ENCODE results near the gene DENND2C. TPM values are rescaled to one million over a fixed set of nuclear protein-coding genes. Genes with fewer than 3 reads are reported as not detected.

Gene DENND2C
- total and polyA plus RNA-seq, 2 of the 13 experiments (the other 11 are each of a cell fraction or from before 2014, with no cell fraction given), result 0.08 to 0.33 TPM

DNA sequence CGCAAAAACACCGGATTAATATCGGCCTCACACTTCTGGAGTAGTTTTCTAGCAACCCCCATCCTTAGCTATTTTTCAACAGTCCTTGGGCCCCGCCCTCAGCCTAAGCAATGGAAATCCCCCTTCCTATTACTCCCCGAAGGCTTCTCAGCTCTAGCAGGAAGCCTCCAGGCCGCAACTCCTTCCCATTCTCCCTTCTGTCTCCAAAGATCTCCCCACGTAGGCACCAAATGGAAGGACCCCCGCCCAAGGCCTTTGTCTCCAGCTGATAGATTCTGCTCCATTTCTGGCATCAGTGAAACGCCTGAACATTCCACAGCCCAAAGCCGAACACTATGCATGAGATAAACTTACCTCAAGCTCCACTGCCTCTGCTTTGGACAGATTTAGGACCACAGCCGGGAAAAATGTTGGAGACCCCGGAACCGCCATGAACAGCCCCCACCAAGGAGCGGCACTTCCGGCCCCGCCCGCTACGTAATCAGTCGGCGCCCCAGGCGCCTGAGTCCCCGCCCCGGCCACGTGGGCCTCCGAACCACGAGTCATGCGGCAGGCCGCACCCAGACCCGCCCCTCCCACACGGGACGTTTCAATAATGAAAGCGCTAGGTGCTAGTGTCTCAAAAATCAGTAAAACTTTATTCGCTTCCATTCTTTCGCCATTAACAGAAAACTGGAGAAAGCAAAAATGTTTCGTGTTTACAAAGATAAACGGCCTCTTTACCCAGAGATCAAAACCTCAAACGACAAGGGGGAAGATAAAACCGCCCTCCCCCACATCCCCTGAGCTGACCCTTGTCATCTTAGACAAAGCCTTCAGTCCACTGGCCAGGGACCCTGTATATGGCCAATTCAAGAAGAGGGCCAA, 46.7 kb upstream of the DENND2C start, which contains the start of gene NRAS (continued):
- TF ChIP-seq, protein P1, sequence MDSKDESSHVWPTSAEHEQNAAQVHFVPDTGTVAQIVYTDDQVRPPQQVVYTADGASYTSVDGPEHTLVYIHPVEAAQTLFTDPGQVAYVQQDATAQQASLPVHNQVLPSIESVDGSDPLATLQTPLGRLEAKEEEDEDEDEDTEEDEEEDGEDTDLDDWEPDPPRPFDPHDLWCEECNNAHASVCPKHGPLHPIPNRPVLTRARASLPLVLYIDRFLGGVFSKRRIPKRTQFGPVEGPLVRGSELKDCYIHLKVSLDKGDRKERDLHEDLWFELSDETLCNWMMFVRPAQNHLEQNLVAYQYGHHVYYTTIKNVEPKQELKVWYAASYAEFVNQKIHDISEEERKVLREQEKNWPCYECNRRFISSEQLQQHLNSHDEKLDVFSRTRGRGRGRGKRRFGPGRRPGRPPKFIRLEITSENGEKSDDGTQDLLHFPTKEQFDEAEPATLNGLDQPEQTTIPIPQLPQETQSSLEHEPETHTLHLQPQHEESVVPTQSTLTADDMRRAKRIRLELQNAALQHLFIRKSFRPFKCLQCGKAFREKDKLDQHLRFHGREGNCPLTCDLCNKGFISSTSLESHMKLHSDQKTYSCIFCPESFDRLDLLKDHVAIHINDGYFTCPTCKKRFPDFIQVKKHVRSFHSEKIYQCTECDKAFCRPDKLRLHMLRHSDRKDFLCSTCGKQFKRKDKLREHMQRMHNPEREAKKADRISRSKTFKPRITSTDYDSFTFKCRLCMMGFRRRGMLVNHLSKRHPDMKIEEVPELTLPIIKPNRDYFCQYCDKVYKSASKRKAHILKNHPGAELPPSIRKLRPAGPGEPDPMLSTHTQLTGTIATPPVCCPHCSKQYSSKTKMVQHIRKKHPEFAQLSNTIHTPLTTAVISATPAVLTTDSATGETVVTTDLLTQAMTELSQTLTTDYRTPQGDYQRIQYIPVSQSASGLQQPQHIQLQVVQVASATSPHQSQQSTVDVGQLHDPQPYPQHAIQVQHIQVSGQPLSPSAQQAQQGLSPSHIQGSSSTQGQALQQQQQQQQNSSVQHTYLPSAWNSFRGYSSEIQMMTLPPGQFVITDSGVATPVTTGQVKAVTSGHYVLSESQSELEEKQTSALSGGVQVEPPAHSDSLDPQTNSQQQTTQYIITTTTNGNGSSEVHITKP (CRISPR knock-in tag; IDR thresholded peaks at IDR 0.05; ENCODE audit: low read depth), result peak; percentile 83; the same call in 1 of the 2 replicates
- TF ChIP-seq AGO2 (optimal IDR thresholded peaks at IDR 0.05; ENCODE audit: low read depth, low read length) (peak; percentile 99), JDP2 (CRISPR knock-in tag; IDR thresholded peaks at IDR 0.05; ENCODE audit: borderline replicate concordance) (no peak), ZNF607 (CRISPR knock-in tag; IDR thresholded peaks at IDR 0.05; ENCODE audit: borderline replicate concordance) (peak; percentile 50; the same call in 1 of the 2 replicates), HNRNPH1 (optimal IDR thresholded peaks at IDR 0.05; ENCODE audit: low read depth, low read length) (peak; percentile 76), CHCHD3 (CRISPR knock-in tag; IDR thresholded peaks at IDR 0.05) (0 out of 2 replicates have a peak, but pooled peaks have one; percentile 49), ZNF264 (CRISPR knock-in tag; IDR thresholded peaks at IDR 0.05) (peak; percentile 17; the same call in 1 of the 2 replicates), POGZ (CRISPR knock-in tag; IDR thresholded peaks at IDR 0.05) (peak; percentile 95), KAT2B (IDR thresholded peaks at IDR 0.05; ENCODE audit: borderline replicate concordance, low read depth, low read length) (no peak), RAD21 (CRISPR knock-in tag; IDR thresholded peaks at IDR 0.05) (peak; percentile 21; the same call in 1 of the 2 replicates)
- TF ChIP-seq, protein P2, sequence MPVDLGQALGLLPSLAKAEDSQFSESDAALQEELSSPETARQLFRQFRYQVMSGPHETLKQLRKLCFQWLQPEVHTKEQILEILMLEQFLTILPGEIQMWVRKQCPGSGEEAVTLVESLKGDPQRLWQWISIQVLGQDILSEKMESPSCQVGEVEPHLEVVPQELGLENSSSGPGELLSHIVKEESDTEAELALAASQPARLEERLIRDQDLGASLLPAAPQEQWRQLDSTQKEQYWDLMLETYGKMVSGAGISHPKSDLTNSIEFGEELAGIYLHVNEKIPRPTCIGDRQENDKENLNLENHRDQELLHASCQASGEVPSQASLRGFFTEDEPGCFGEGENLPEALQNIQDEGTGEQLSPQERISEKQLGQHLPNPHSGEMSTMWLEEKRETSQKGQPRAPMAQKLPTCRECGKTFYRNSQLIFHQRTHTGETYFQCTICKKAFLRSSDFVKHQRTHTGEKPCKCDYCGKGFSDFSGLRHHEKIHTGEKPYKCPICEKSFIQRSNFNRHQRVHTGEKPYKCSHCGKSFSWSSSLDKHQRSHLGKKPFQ (CRISPR knock-in tag; IDR thresholded peaks at IDR 0.05; ENCODE audit: insufficient replicate concordance), result no peak
